Neuron (in vitro differentiated cells): ENCODE results near the gene GALR2.

ENCODE experiments used
- H2AFZ ChIP-seq: one replicate; pipeline ENCODE4 v1.6.1; 2013; ENCODE audit warnings: low read depth, mild to moderate bottlenecking, inconsistent platforms, low read length, moderate library complexity
- H3K27me3 ChIP-seq: one replicate; pipeline ENCODE4 v1.6.1; 2013; ENCODE audit warnings: low read length; ENCODE audit not compliant: insufficient read depth
- H3K36me3 ChIP-seq: one replicate; pipeline ENCODE4 v1.6.1; 2013; ENCODE audit warnings: low read length; ENCODE audit not compliant: insufficient read depth
- H3K4me1 ChIP-seq: one replicate; pipeline ENCODE4 v1.6.1; 2013; ENCODE audit warnings: low read length; ENCODE audit not compliant: insufficient read depth
- H3K4me3 ChIP-seq: 2 replicates; pipeline ENCODE4 v1.5.1; 2013; ENCODE audit warnings: mild to moderate bottlenecking, low read length, moderate library complexity
- H3K9me3 ChIP-seq: one replicate; pipeline ENCODE4 v1.6.1; 2013; ENCODE audit warnings: low read length

Gene GALR2

GRCh38 chr17:76104140-76104895, 29.7 kb downstream of the GALR2 start:
- H3K36me3 ChIP-seq: peaks cover 26% of the 10 kb centered on the region

GRCh38 chr17:76104896-76105231, 30.3 kb downstream of the GALR2 start:
- peaks cover 21% of the 10 kb centered on the region for H3K36me3 ChIP-seq
- no peak overlapping the region for H2AFZ ChIP-seq
- H3K4me1 ChIP-seq: peaks cover 20% of the 10 kb centered on the region
- no peaks in the 10 kb centered on the region for H3K9me3 ChIP-seq
- no peak overlapping the region for H3K4me3 ChIP-seq
- no peaks in the 10 kb centered on the region for H3K27me3 ChIP-seq

More at GRCh38 chr17:76104140-76104895, 29.7 kb downstream of the GALR2 start:
- peaks cover 20% of the 10 kb centered on the region for H3K4me1 ChIP-seq
- peak overlapping the region; percentile 58 for H2AFZ ChIP-seq
- H3K9me3 ChIP-seq: no peaks in the 10 kb centered on the region
- H3K4me3 ChIP-seq: peak overlapping the region; percentile 65
- no peaks in the 10 kb centered on the region for H3K27me3 ChIP-seq

- Histone ChIP-seq H3K4me3 (no peak overlapping the region), H3K36me3 (peaks cover 7% of the 10 kb centered on the region), H2AFZ (peak overlapping the region; percentile 29), H3K27me3 (no peaks in the 10 kb centered on the region), H3K4me1 (peaks cover 20% of the 10 kb centered on the region), H3K9me3 (no peaks in the 10 kb centered on the region)
Observed at GRCh38 chr17:76106703-76107102, 32.1 kb downstream of the GALR2 start.

- no peak overlapping the region for H2AFZ ChIP-seq
Observed at GRCh38 chr17:76107509-76107908, 32.9 kb downstream of the GALR2 start.

GRCh38 chr17:76111956-76112355, 37.4 kb downstream of the GALR2 start:
- H3K4me3 ChIP-seq: no peak overlapping the region
- H3K9me3 ChIP-seq: no peaks in the 10 kb centered on the region
- H3K27me3 ChIP-seq: no peaks in the 10 kb centered on the region
- H2AFZ ChIP-seq: no peak overlapping the region
- no peaks in the 10 kb centered on the region for H3K36me3 ChIP-seq
- no peaks in the 10 kb centered on the region for H3K4me1 ChIP-seq

More at GRCh38 chr17:76107509-76107908, 32.9 kb downstream of the GALR2 start:
- Histone ChIP-seq H3K36me3 (no peaks in the 10 kb centered on the region), H3K9me3 (no peaks in the 10 kb centered on the region), H3K4me1 (peaks cover 16% of the 10 kb centered on the region), H3K4me3 (no peak overlapping the region), H3K27me3 (no peaks in the 10 kb centered on the region)

- Histone ChIP-seq H3K4me3 (no peak overlapping the region), H3K4me1 (no peaks in the 10 kb centered on the region), H3K36me3 (no peaks in the 10 kb centered on the region), H3K9me3 (no peaks in the 10 kb centered on the region), H3K27me3 (no peaks in the 10 kb centered on the region), H2AFZ (no peak overlapping the region)
Observed at GRCh38 chr17:76115138-76115754, 40.7 kb downstream of the GALR2 start.

GRCh38 chr17:76119409-76120371, 45.1 kb downstream of the GALR2 start:
- no peak overlapping the region for H3K4me3 ChIP-seq
- no peaks in the 10 kb centered on the region for H3K9me3 ChIP-seq
- H3K36me3 ChIP-seq: no peaks in the 10 kb centered on the region
- no peak overlapping the region for H2AFZ ChIP-seq
- no peaks in the 10 kb centered on the region for H3K27me3 ChIP-seq
- H3K4me1 ChIP-seq: no peaks in the 10 kb centered on the region

GRCh38 chr17:76120658-76121008, 46.1 kb downstream of the GALR2 start:
- H3K27me3 ChIP-seq: no peaks in the 10 kb centered on the region
- no peaks in the 10 kb centered on the region for H3K4me1 ChIP-seq

GRCh38 chr17:76121932-76122430, 47.4 kb downstream of the GALR2 start:
- Histone ChIP-seq H3K4me1 (no peaks in the 10 kb centered on the region), H3K36me3 (no peaks in the 10 kb centered on the region), H3K9me3 (no peaks in the 10 kb centered on the region), H3K4me3 (no peak overlapping the region), H2AFZ (peak overlapping the region; percentile 4), H3K27me3 (no peaks in the 10 kb centered on the region)

More at GRCh38 chr17:76120658-76121008, 46.1 kb downstream of the GALR2 start:
- H3K4me3 ChIP-seq: no peak overlapping the region
- H3K9me3 ChIP-seq: no peaks in the 10 kb centered on the region
- no peak overlapping the region for H2AFZ ChIP-seq
- no peaks in the 10 kb centered on the region for H3K36me3 ChIP-seq

- Histone ChIP-seq H3K4me1 (no peaks in the 10 kb centered on the region), H3K36me3 (no peaks in the 10 kb centered on the region), H3K9me3 (no peaks in the 10 kb centered on the region), H2AFZ (peak overlapping the region; percentile 4), H3K4me3 (no peak overlapping the region), H3K27me3 (no peaks in the 10 kb centered on the region)
Observed at GRCh38 chr17:76122431-76123190, 48.0 kb downstream of the GALR2 start.

- Histone ChIP-seq H3K4me3 (no peak overlapping the region), H3K27me3 (no peaks in the 10 kb centered on the region), H3K36me3 (no peaks in the 10 kb centered on the region), H2AFZ (no peak overlapping the region), H3K4me1 (no peaks in the 10 kb centered on the region), H3K9me3 (no peaks in the 10 kb centered on the region)
Observed at GRCh38 chr17:76123191-76123499, 48.6 kb downstream of the GALR2 start.

- Histone ChIP-seq H3K27me3 (no peaks in the 10 kb centered on the region), H3K4me1 (no peaks in the 10 kb centered on the region)
Observed at GRCh38 chr17:76123749-76124581, 49.4 kb downstream of the GALR2 start.

More at GRCh38 chr17:76123749-76124581, 49.4 kb downstream of the GALR2 start:
- H3K4me3 ChIP-seq: no peak overlapping the region
- H3K36me3 ChIP-seq: no peaks in the 10 kb centered on the region
- H2AFZ ChIP-seq: no peak overlapping the region
- no peaks in the 10 kb centered on the region for H3K9me3 ChIP-seq
